Limb (tissue), 2 donors: Measurements from ENCODE around the gene OR5L2.
"Not testable (repeated sequence)": the region's sequence is repeated elsewhere in the genome, so short reads cannot be mapped to it uniquely, and the experiment has no call there.

ENCODE experiments used
- DNase-seq, 2 donors: peaks; one replicate each; pipeline ENCODE4 v3.0.0-alpha.2; 2016; ENCODE audit errors: extremely low spot score in 2 of 2

The OR5L2 gene

GRCh38 chr11:55826919-55827318, at the start of gene OR5L2:
OR5L2 (plus strand) TSS chr11:55827219; CDS start chr11:55827219, 0 bp downstream.
- DNase-seq = no peak

- no peak for DNase-seq
These were observed 35.4 kb upstream of the OR5L2 start for GRCh38 chr11:55791606-55792005.

- DNase-seq = no peak
These were observed 33.7 kb upstream of the OR5L2 start for GRCh38 chr11:55793321-55793720.

GRCh38 chr11:55795256-55795655, 31.8 kb upstream of the OR5L2 start, which contains the start of gene OR5D14:
OR5D14 (plus strand) TSS chr11:55795556; CDS start chr11:55795556, 0 bp downstream.
- DNase-seq = no peak

- DNase-seq = no peak
These were observed 20.8 kb upstream of the OR5L2 start for GRCh38 chr11:55806248-55806647.

GRCh38 chr11:55811067-55811466, 16.0 kb upstream of the OR5L2 start, which contains the start of gene OR5L1:
OR5L1 (plus strand) TSS chr11:55811367; CDS start chr11:55811467, 100 bp downstream.
- no peak for DNase-seq

GRCh38 chr11:55819330-55819729, 7.7 kb upstream of the OR5L2 start, which contains the start of gene OR5D18:
OR5D18 (plus strand) TSS chr11:55819630; CDS start chr11:55819630, 0 bp downstream.
- no peak for DNase-seq

GRCh38 chr11:55838452-55838851, 11.4 kb downstream of the OR5L2 start, which contains the start of gene OR5D16:
OR5D16 (plus strand) TSS chr11:55838752; CDS start chr11:55838752, 0 bp downstream.
- no peak for DNase-seq

- no peak for DNase-seq
These were observed 20.4 kb downstream of the OR5L2 start for GRCh38 chr11:55847453-55847852.

GRCh38 chr11:55849037-55849436, 22.0 kb downstream of the OR5L2 start:
- DNase-seq = no peak

GRCh38 chr11:55852141-55852540, 25.1 kb downstream of the OR5L2 start:
- DNase-seq = no peak

GRCh38 chr11:55854704-55855103, 27.7 kb downstream of the OR5L2 start:
- DNase-seq = no peak

- DNase-seq = not testable (repeated sequence)
These were observed 40.3 kb downstream of the OR5L2 start for GRCh38 chr11:55867354-55867753.

GRCh38 chr11:55872731-55873130, 45.7 kb downstream of the OR5L2 start:
- DNase-seq = not testable (repeated sequence)

- not testable (repeated sequence) for DNase-seq
These were observed 46.1 kb downstream of the OR5L2 start for GRCh38 chr11:55873146-55873545.
